CD14-positive monocyte (primary cell): ENCODE data around the gene HERC2. TPM values are rescaled to one million over a fixed set of nuclear protein-coding genes. Genes with fewer than 3 reads are reported as not detected.

Source experiments
- DNase-seq, 3 donors: peaks; one replicate each; pipeline ENCODE4 v3.0.0-alpha.2; 2011 to 2022
- H2AFZ ChIP-seq: 2 replicates; pipeline ENCODE4 v1.6.0; 2012; ENCODE audit warnings: mild to moderate bottlenecking, low read depth, low read length, inconsistent platforms; ENCODE audit not compliant: insufficient read depth, poor library complexity, severe bottlenecking
- H3K27ac ChIP-seq, 2 donors: 1 replicate in 1 of 2; 2 replicates in 1 of 2; pipeline ENCODE4 v1.5.1; 2012 to 2013; ENCODE audit warnings: low read length in 2 of 2, control low read depth in 1 of 2, inconsistent platforms in 1 of 2, low read depth in 1 of 2, mild to moderate bottlenecking in 1 of 2
- H3K27me3 ChIP-seq, 2 donors: one replicate each; pipeline versions ENCODE4 v1.6.0 to v1.6.1; 2011 to 2013; ENCODE audit warnings: low read length in 2 of 2; ENCODE audit not compliant: control insufficient read depth in 2 of 2, insufficient read depth in 2 of 2
- H3K36me3 ChIP-seq, 2 donors: replicated peaks in 1 of 2; 1 replicate in 1 of 2; 2 replicates in 1 of 2; pipeline versions ENCODE4 v1.5.1 to v1.6.1; 2012 to 2013; ENCODE audit warnings: low read length in 2 of 2, control low read depth in 1 of 2, inconsistent platforms in 1 of 2, mild to moderate bottlenecking in 1 of 2; ENCODE audit not compliant: insufficient read depth in 2 of 2, control insufficient read depth in 1 of 2
- H3K4me1 ChIP-seq, 2 donors: 1 replicate in 1 of 2; 2 replicates in 1 of 2; pipeline versions ENCODE4 v1.5.1 to v1.6.1; 2012 to 2013; ENCODE audit warnings: low read length in 2 of 2, control low read depth in 1 of 2, inconsistent platforms in 1 of 2, mild to moderate bottlenecking in 1 of 2, moderate library complexity in 1 of 2; ENCODE audit not compliant: insufficient read depth in 2 of 2, control insufficient read depth in 1 of 2
- H3K4me2 ChIP-seq: replicated peaks from 2 replicates; pipeline ENCODE3; 2012; ENCODE audit warnings: low read length, moderate library complexity, mild to moderate bottlenecking; ENCODE audit not compliant: poor library complexity, severe bottlenecking; ENCODE audit errors: extremely low read depth
- H3K4me3 ChIP-seq, 3 experiments: fragments of 200-600 bp in 1 of 3; sonication (generic) in 1 of 3; replicated peaks in 1 of 3; 1 replicate in 2 of 3; 2 replicates in 1 of 3; pipeline ENCODE4 v1.5.1; 2011 to 2013; ENCODE audit warnings: low read length in 3 of 3, mild to moderate bottlenecking in 3 of 3, control low read depth in 2 of 3, low read depth in 2 of 3, inconsistent platforms in 1 of 3, moderate library complexity in 1 of 3
- H3K79me2 ChIP-seq: 2 replicates; pipeline ENCODE4 v1.6.0; 2012; ENCODE audit warnings: mild to moderate bottlenecking, control low read depth, inconsistent platforms, low read length, moderate library complexity; ENCODE audit not compliant: insufficient read depth
- H3K9ac ChIP-seq: 2 replicates; pipeline ENCODE4 v1.6.0; 2017; ENCODE audit warnings: low read length, mild to moderate bottlenecking; ENCODE audit not compliant: insufficient read depth, poor library complexity, severe bottlenecking
- H3K9me3 ChIP-seq, 2 donors: replicated peaks in 1 of 2; 1 replicate in 1 of 2; 2 replicates in 1 of 2; pipeline versions ENCODE4 v1.5.1 to v1.6.1; 2012 to 2013; ENCODE audit warnings: low read length in 2 of 2, control low read depth in 1 of 2; ENCODE audit not compliant: control insufficient read depth in 1 of 2, insufficient read depth in 1 of 2
- H4K20me1 ChIP-seq: 2 replicates; pipeline ENCODE4 v1.6.0; 2012; ENCODE audit warnings: mild to moderate bottlenecking, low read length, control low read depth, moderate library complexity; ENCODE audit not compliant: insufficient read depth
- H3K27ac Mint-ChIP-seq, 7 donors: one replicate each; pipeline ENCODE4 v1.8.0; 2020; ENCODE audit warnings: mild to moderate bottlenecking in 7 of 7, mixed read lengths in 7 of 7, moderate library complexity in 6 of 7, inconsistent platforms in 2 of 7
- H3K27me3 Mint-ChIP-seq, 3 donors: one replicate each; pipeline ENCODE4 v1.8.0; 2021 to 2022; ENCODE audit warnings: low read depth in 3 of 3, mild to moderate bottlenecking in 3 of 3, mixed read lengths in 3 of 3, moderate library complexity in 3 of 3, inconsistent platforms in 1 of 3
- H3K36me3 Mint-ChIP-seq, 2 donors: one replicate each; pipeline ENCODE4 v1.8.0; 2020; ENCODE audit warnings: mixed read lengths in 2 of 2, inconsistent platforms in 1 of 2, mild to moderate bottlenecking in 1 of 2
- H3K4me1 Mint-ChIP-seq: one replicate; pipeline ENCODE4 v1.8.0; 2020; ENCODE audit warnings: mild to moderate bottlenecking, mixed read lengths
- H3K4me3 Mint-ChIP-seq, 2 donors: one replicate each; pipeline ENCODE4 v1.8.0; 2020; ENCODE audit warnings: mild to moderate bottlenecking in 2 of 2, mixed read lengths in 2 of 2, moderate library complexity in 1 of 2
- H3K9me3 Mint-ChIP-seq, 7 donors: one replicate each; pipeline ENCODE4 v1.8.0; 2020 to 2022; ENCODE audit warnings: mixed read lengths in 7 of 7, mild to moderate bottlenecking in 6 of 7, moderate library complexity in 6 of 7, inconsistent platforms in 2 of 7
- CTCF ChIP-seq: fragments of 200-600 bp; IDR thresholded peaks from one replicate; pipeline ENCODE4 v1.8.0; 2022; ENCODE audit warnings: antibody characterized with exemption, mild to moderate bottlenecking
- WGBS: methylation state at CpG from one replicate; pipeline ENCODE4 v1.1.5; 2013; ENCODE audit warnings: missing lambda C conversion rate; ENCODE audit not compliant: insufficient coverage; 5-methylcytosine and 5-hydroxymethylcytosine counted together
- intact Hi-C, 2 donors: fragments of 100-400 bp; cut with micrococcal nuclease; formaldehyde crosslinking; loops; one replicate each; pipeline versions ENCODE4 v1.15.0 to v1.15.1; 2023
- polyA plus RNA-seq, 3 donors: library from polyadenylated mRNA; depleted of rRNA in 1 of 3; unstranded in 2 of 3; stranded (reverse) in 1 of 3; fragments of 300-500 nt in 2 of 3; fragments of >200 nt in 1 of 3; fragmentation: Illumina TruSeq in 2 of 3; gene quantifications; 1 replicate in 2 of 3; 2 replicates in 1 of 3; pipeline ENCODE4 v1.2.3, GENCODE V29; 2012 to 2021

Gene HERC2
- polyA plus RNA-seq, 3 donors: 3.1 to 9.0 (median 4.7) TPM

- peaks cover 0 to 47% of the 10 kb centered on the region in 2 donors for H3K36me3 ChIP-seq
- no peak for DNase-seq
- TF ChIP-seq CTCF: no peak
- H3K4me2 ChIP-seq: no peak overlapping the region
- H3K4me1 ChIP-seq: no peaks in the 10 kb centered on the region
- Mint-ChIP-seq H3K27ac (no peak overlapping the region), H3K4me1 (peaks cover 4% of the 10 kb centered on the region), H3K4me3 (no peak overlapping the region), H3K36me3 (peaks cover 36 to 38% of the 10 kb centered on the region in 2 donors), H3K9me3 (no peaks in the 10 kb centered on the region), H3K27me3 (no peaks in the 10 kb centered on the region)
- no peaks in the 10 kb centered on the region for H3K27me3 ChIP-seq
- no CpG with 5 or more reads among the region's 2 CpGs for WGBS
- H2AFZ ChIP-seq: no peak overlapping the region
- H3K79me2 ChIP-seq: no peaks in the 10 kb centered on the region
- H3K9ac ChIP-seq: no peak overlapping the region
- H3K9me3 ChIP-seq: no peaks in the 10 kb centered on the region
- H3K4me3 ChIP-seq: no peak overlapping the region
- H4K20me1 ChIP-seq: no peaks in the 10 kb centered on the region
- no peak overlapping the region for H3K27ac ChIP-seq
- intact Hi-C loops: no loop called here
Observed at GRCh38 chr15:28181366-28181765, 140.6 kb downstream of the HERC2 start.

GRCh38 chr15:28179270-28179669 lies 142.7 kb downstream of the HERC2 start:
- no peak overlapping the region for H2AFZ ChIP-seq
- Mint-ChIP-seq H3K36me3 (peaks cover 39 to 42% of the 10 kb centered on the region in 2 donors), H3K4me3 (no peak overlapping the region), H3K27me3 (no peaks in the 10 kb centered on the region), H3K27ac (no peak overlapping the region), H3K4me1 (peaks cover 4% of the 10 kb centered on the region), H3K9me3 (no peaks in the 10 kb centered on the region)
- DNase-seq: no peak
- intact Hi-C loops: no loop called here
- H3K27ac ChIP-seq: no peak overlapping the region
- 100% methylated on average over 1 of the region's 4 CpGs for WGBS
- no peak overlapping the region for H3K4me2 ChIP-seq
- peaks cover 0 to 42% of the 10 kb centered on the region in 2 donors for H3K36me3 ChIP-seq
- TF ChIP-seq CTCF: no peak
- no peaks in the 10 kb centered on the region for H3K4me1 ChIP-seq
- no peaks in the 10 kb centered on the region for H3K79me2 ChIP-seq
- no peak overlapping the region for H3K9ac ChIP-seq
- H3K9me3 ChIP-seq: no peaks in the 10 kb centered on the region
- H3K27me3 ChIP-seq: no peaks in the 10 kb centered on the region
- no peak overlapping the region for H3K4me3 ChIP-seq
- H4K20me1 ChIP-seq: no peaks in the 10 kb centered on the region
